Stimulated activated naive CD4-positive, alpha-beta T cell treated with Interleukin-2 at 50 U/mL for 16 hours (primary cell): ENCODE data around the gene KCNN1.
"Not testable (repeated sequence)": the region's sequence is repeated elsewhere in the genome, so short reads cannot be mapped to it uniquely, and the experiment has no call there.

Source experiments
- DNase-seq: peaks from one replicate; lab custom pipeline; 2025; lab: John Stamatoyannopoulos, UW

Gene KCNN1

DNA sequence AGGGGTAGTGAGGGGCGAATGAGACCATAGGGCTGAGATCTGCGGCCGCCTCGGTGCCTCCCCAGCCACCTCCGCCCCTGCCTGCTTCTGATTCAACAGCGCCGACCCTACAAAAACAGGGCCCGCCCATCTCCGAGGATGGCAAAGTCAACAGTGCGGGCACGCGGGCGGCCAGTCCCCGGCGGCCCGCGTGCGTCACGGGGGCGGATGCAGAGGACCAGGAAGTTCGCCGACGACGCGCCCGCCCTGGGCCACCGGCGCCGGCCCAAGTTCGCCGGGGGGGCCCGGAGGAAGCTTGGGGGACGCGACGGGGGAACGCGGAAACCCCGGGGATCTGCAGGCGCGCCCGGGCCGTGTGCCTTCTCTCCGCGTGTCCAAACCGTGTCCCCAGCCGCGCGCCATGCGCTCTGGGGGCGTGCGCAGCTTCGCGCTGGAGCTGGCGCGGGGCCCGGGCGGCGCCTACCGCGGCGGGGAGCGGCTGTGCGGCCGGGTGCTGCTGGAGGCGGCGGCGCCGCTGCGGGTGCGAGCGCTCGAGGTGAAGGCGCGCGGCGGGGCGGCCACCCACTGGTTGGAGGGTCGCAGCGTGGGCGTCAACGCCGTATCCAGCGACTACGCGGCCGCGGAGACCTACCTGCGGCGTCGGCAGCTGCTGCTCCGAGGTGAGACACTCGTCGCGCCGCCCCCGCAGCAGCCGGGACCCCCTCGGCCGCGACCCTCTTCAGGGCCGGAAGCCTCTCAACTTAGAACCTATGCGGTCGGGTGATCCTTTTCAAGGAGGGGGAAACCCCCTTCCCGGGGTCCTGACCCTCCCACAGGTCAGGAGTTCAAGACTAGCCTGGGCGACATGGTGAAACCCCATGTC lies 34.2 kb downstream of the KCNN1 start:
- peak; percentile 90 for DNase-seq

GRCh38 chr19:18001777-18002345 lies 35.0 kb downstream of the KCNN1 start:
- no peak for DNase-seq

GRCh38 chr19:18002347-18002850 lies 35.5 kb downstream of the KCNN1 start:
- peak; percentile 8 for DNase-seq

GRCh38 chr19:18005750-18006149 lies 38.8 kb downstream of the KCNN1 start:
- DNase-seq, result not testable (repeated sequence)

GRCh38 chr19:18007044-18007916 lies 40.4 kb downstream of the KCNN1 start:
- DNase-seq, result peak; percentile 64

- peak; percentile 86 for DNase-seq
Observed at GRCh38 chr19:18007917-18008673, 41.2 kb downstream of the KCNN1 start, which contains the start of gene ARRDC2. TSS of gene ARRDC2 (plus strand) at chr19:18008170. CDS start at chr19:18008311, 141 bp downstream.

GRCh38 chr19:18008814-18009213 lies 41.9 kb downstream of the KCNN1 start:
- no peak for DNase-seq

DNA sequence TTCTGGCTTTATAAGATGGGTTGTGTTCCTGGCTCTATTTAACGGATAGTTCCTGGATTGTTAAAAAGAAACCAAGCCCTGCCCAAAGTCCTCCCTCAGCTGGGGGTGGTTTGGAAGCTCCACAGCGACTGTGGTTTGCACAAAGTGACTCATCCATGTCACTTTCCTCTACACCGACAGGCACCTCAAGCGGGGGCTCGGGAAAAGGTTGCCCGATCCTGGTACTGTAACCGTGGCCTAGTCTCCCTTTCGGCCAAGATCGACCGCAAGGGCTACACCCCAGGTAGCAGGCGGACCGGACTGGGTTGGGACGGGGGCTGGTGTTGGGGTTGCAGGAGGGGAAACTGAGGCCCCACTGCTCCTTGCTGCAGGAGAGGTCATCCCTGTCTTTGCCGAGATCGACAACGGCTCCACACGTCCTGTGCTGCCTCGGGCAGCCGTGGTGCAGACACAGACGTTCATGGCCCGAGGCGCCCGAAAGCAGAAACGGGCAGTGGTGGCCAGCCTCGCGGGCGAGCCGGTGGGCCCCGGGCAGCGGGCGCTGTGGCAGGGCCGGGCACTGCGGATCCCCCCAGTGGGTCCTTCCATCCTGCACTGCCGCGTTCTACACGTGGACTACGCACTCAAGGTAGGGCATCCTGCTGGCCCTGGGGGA lies 42.6 kb downstream of the KCNN1 start:
- DNase-seq, result peak; percentile 35

- no peak for DNase-seq
Observed at GRCh38 chr19:18010149-18010548, 43.2 kb downstream of the KCNN1 start.

GRCh38 chr19:18013210-18014111 lies 46.6 kb downstream of the KCNN1 start:
- DNase-seq, result no peak

DNA sequence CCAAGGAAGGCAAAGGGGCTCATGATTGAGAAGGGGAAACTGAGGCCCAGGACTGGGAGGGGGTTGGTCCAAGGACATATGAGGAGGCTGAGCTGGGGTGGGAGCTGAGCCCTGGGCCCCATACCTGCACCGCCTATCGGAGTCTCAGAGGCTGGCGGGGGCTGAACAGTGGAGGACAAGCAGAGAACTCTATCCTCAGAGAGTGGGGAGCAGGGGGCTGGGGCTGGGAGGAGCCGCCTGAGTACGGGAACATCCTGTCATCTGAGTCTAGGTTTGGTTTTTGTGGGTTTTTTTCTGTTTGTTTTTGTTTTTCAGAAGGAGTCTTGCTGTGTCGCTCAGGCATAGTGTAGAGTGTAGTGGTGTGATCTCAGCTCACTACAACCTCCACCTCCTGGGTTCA lies 47.3 kb downstream of the KCNN1 start:
- DNase-seq, result peak; percentile 43

DNA sequence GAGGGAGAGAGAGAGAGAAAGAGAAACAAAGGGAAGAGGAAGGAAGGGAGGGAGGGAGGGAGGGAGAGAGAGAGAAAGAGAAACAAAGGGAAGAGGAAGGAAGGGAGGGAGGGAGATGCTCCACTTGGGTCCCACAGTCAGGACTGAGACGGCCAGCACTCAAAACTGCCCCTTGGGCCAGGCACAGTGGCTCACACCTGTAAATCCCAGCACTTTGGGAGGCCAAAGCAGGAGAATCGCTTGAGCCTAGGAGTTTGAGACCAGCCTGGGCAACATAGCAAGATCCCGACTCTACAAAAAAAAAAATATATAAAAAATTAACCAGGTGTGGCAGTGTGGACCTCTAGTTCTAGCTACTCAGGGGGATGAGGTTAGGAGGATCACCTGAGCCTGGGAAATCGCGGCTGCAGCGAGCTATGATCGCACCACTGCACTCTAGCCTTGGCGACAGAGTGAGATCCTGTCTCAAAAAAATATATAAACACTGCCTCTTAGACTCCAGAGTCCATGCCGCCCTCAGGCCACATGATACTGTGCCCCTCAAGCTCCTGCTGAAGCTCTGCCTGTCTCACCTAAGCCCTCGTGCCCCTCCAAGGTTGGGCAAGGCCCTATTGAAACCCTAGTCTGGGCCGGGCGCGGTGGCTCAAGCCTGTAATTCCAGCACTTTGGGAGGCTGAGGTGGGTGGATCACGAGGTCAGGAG lies 49.5 kb downstream of the KCNN1 start:
- no peak for DNase-seq

DNA sequence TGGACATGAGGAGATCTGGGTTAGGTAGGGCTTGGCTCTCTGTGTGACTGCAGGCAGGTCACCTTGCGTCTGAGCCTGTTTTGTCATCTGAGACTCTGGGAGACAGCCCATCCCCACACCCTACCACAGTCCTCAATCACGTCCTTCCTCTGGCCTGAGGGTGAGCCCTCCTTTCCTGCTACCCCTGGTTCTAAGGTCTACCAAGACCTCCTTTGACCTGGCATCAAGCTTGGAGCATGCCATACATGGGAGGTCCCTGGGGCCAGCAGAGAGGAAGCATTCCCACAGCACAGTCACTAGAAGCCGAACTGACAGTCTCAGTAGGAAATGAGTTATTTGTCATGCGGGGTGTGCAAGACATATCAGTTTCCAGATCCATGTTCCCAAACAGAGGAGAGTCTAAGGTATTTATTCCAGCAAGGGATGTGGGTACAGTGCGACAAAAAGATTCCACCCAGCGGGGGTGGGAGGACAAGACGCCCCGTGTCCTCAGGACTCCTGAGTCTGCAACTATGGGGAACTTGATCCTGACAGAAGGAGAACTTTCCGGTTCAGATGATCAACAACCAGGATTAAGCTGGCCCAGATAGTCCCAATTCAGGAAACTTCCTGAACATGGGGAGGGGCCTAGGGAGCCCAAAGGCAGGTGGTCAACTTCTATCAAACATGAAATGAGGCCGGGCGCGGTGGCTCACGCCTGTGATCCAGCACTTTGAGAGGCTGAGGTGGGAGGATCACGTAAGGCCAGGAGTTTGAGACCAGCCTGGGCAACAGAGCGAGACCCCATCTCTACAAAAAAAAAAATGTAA lies 50.6 kb downstream of the KCNN1 start:
- no peak for DNase-seq

DNA sequence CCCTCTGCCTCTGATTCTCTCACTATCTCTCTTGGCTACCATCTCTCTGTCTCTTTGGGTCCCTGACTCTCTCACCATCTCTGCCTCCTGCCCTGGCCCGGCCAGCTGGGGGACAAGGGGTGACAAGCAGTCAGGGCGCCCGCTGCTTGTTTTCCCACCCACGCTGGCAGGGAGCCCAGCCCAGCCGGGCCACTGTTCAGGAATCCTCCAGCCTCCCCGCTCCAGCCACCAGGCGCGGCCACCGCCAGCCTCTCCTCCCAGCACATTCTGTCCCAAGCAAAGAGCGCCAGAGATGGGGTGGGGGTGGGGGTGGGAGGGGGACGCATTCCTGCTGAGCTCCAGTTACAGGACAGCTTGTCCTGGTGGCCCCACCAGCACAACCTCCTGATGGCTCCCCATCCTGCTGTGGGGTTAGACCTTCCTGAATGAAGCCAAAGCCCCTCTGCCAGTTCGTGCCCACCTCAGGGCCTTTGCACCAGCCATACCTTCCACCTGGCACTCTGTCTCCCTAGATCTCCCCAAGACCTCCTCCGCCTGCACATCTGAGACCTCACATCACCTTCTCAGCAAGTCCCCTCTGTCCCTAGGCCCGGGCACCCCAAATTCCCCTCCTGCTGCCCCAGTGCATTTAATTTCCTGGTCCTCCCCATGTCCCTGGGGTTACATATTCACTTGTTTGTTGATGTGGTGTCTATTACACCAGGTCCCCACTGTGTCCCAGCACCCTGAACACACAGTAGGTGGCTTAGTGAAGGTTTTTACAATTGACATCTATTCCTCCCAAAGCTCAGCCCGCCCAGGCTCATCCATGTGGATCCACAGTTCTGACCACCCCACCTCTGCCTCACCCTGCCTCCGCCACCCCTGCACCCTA lies 53.5 kb downstream of the KCNN1 start:
- no peak for DNase-seq

- DNase-seq, result peak; percentile 65
Observed at GRCh38 chr19:18021121-18021755, 54.3 kb downstream of the KCNN1 start.

DNA sequence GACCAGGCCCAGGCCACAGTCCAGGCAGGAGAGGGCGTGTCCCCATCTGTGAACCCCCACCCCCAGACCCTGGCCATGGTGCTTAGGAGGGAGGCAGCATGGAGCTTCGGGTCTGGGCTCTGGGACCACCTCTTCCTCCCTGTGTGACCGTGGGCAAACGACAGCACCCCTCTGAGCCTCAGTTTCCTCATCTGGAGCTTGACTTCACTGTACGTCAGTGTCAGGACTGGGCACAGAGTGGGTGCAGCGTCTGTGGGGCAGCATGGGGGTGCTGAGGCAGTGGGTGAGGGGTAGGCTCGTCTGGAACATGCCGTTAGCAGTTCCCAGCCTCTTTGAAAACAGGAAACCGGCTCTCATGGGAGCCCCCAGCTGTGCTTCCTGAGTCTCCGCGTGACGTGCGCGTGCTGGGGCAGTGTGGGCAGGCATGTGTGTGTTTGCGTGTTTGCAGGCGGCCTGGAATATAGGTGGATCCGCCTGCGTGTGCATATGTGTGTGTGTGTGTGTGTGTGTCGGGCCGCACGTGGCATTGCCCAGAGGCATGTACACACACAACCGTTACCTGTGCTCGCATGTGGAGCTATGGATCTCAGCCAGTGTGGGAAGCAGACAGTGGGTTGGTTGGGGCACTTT lies 56.8 kb downstream of the KCNN1 start:
- DNase-seq, result peak; percentile 53
